GM18502 (cell line): ENCODE measurements around the gene EARS2.
"Not testable (repeated sequence)": the region's sequence is repeated elsewhere in the genome, so short reads cannot be mapped to it uniquely, and the experiment has no call there.

ENCODE experiments used
- ATAC-seq: cut with Tn5 transposase; IDR thresholded peaks from one replicate; pipeline ENCODE4 v1.9.1; 2021; ENCODE audit warnings: mild to moderate bottlenecking; ENCODE audit not compliant: unreplicated experiment, poor library complexity

Gene EARS2

DNA sequence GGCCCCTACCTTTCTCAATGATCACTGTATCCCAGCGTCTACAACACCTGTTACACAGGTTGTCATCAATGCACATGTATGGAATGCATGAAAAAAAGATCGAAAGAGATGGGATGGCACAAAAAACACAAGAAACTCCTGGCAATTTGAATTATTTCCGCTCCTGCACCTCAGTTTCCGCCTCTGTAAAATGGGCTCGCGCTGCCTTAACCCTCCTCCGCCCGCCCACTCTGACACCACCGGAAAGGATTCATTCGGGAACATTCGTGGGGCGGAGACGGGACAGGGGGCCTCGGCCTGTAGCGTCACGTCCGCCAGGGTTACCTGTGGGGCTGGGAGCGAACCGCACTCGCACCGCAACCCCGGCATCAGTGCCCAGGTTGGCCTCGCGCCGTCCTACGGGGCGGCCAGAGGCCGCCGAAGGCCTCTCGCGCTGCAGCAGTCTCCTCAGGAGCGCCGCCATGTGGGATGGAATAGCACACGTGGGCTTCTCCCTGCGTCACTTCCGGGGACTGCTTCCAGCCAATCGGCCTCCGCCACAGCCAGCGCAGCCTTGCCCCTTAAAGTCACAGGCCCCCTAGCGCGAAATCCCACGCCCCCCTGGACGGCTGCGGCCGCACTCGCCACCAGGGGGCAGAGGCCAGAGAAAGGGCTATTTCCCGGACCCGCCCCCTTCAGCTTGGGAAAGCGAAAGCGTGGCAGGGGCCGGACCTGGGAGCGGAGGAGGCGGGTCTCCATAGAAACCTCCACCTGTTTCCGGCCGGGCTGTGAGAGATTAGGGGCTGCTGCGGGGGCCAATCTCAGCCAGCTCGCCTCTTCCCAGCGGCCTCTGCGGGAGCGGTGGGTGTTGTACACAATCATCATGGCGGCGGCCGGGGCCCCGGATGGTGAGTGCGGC, at the start of gene EARS2, which contains the start of gene UBFD1:
TSS of gene EARS2 (minus strand) at position 470 of the 898 bp plus-strand sequence. CDS start at position 463, 7 bp downstream.
TSS of gene UBFD1 (plus strand) at position 847 of the 898 bp plus-strand sequence. CDS start at position 863, 16 bp downstream.
- ATAC-seq: peak; percentile 93

DNA sequence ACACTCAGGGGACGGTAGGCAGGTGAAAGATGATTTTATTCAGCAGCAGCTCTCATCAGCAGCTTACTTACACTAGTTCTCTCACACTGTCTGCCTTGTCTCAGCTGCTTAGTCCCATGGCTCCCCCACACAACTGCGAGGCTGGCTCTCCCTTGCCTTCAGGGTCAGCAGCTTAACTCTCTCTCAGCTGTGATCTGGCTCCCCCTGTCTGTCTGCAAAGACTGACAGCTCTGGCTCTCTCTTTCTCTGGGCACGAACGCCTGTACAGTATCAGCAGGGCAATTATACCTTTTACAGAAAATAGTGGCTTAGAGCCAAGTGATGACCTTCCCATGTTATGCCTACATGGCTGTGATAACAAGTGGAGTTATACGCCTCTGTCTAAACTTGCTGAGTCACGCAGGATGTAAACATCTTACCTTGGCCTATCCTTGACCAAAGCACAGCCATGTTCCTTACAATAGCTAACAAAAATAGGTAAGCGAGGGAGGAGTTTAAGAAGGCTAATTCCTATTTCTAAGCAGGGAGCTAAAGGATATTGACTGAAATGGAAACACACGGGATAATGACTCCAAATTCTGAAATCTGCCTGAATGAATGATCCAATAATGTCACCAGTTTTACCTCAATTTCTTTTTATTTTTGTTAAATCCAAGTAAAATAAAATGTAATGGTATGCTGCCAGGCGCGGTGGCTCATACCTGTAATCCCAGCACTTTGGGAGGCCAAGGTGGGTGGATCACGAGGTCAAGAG, 40.0 kb upstream of the EARS2 start:
- ATAC-seq: no peak

DNA sequence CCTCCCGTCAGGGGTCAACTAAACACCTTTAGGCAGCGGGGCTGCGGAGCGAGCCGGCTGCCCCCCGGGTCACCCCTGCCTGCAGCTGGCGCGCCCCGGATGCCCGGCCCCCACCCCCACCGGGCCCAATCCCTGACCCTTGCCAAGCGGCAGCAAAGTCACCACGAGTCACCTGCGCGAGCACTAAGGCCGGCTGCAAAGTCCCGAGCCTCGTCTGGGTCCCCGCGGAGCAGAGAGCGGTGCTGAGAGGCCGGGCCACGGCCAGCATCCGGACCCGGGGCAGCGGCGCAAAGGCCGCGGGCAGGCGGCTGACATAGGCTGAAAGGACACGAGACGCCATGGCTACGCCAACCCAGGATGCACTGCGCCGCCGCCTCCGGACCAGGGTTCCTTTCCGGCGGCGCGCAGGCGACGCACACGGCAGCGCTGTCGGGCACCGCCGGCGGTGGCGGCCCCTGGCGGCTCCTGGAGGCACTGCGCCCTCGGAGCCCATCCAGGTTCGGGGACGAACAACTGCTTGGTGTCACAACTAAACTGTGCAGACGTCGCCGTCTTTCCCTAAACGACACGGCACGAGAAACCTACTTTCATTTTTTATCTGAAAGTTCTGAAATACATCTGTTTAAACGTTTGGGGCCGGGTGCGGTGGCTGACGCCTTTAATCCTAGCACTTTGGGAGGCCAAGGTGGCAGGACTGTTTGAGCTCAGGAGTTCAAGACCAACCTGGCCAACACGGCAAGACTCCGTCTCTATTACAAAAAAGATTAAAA, 39.0 kb upstream of the EARS2 start, which contains the start of gene NDUFAB1:
TSS of gene NDUFAB1 (minus strand) at position 366 of the 770 bp plus-strand sequence. CDS start at position 340, 26 bp downstream.
- peak; percentile 91 for ATAC-seq

DNA sequence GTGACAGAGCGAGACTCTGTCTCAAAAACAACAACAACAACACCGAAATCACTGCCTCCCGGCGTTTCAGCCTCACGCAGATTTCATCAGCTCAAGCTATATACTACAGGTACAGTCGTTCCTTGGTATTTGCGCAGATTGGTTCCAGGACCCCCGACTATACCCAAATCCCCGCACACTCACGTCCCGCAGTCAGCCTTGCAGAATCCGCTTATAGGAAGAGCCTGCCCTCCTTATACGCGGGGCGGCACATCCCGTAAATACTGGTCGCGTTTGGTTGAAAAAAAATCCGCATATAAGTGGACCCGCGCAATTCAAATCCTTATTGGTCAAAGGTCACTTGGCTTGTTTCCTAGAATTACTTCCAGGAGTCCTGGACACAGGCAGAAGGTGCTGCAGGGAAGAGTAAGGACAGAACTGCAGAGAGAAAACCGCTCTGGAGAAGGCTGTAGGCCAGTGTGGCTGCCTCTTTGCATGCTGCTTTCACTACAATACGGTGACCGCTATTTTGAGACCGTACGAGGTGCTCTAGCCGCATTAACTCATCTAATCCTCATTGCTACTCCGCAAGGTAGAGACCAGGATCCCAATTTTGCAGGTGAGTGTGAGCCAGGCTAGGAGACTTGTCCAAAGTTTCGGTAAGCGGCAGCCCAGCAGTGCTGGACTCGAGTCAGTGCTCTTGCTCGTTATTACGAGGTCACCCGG, 38.2 kb upstream of the EARS2 start:
- ATAC-seq: peak; percentile 8

DNA sequence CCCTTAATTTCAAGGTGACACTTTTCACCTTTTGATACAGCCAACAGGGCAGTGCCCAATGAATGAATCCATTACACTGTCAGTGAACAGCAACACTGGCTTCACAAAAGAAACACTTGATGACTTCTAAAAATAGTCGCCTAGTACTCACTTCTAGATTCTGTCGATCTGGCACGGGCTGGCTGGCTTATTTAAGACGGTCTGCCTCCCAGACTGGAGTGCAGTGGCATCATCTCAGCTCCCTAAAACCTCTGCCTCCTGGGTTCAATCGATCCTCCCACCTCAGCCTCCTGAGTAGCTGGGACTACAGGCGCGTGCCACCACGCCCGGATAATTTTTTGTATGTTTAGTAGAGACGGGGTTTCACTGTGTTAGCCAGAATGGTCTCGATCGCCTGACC, 37.0 kb upstream of the EARS2 start:
- no peak for ATAC-seq

DNA sequence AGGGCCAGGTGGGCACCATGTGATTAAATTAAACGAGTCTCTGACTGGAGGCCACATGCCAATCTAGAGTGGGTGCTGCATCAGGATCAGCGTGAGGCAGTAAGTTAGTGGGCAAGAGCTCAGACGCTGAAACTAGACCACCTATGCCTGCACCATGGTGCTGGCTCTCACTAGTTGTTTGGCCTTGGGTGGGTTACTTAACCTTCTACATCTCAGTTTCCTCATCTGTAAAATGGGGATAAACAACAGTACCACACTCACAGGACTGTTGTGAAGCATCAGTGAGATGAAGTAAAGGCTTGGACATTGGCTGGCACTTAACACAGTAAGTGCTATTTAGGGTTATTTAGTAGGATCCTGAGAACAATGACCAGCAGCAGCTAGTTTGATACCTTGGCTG, 33.0 kb upstream of the EARS2 start:
- ATAC-seq: no peak

DNA sequence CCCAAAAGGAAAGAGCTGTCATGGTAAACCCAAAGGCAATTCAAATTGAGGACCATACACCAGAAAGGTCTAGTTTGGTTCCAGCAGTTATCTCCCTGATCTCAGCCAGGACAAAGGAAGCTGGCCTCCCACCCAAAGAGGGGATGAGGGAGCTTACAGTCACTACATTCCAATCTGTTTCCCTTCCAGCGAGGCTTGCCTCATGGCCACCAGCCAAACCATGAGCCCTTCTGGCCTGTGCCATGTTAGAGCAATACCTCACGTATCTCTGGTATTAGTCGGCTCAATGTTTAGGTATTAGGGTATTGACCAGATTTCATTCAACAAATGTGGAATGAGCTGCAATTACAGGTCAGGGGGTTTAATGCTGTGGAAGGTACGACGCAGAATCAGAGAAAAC, 30.6 kb upstream of the EARS2 start:
- no peak for ATAC-seq

DNA sequence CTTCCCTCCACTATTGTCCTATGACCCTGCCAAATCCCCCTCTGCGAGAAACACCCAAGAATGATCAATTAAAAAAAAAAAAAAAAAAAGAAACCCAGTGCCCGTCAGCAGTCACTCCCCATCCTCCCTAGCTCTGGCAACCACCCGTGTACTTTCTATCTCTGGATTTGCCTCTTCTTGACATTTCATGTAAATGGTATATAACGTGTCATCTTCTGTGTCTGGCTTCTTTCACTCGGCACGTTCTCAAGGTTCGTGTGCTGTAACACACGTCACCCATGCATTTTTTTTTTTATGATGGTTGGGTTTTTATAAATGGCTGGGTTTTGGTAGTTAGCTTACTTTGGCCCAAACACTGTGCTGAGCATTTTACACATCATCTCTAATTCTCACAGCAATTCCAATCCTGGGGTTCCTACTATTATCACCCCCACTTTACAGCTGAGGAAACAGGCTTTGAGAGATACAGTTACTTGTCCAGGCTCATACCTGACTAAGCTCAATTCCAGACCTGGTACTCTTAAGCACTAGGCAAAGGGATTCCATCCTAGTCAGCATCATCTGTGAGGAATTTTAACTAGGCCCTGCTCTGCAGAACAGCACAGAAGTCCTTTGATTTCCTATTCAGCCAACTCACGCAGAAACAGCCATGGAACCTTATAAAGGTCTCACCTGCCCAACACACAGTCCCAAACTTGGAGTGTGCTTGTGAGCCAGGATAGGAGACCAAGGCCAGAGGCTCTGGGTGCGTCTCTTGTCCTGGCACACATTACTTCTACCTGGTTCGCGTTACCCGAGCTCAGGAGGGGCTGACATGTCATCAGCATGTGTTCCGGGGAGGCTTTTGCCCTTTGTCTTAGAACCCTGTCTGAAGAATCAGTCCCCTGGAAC, 27.3 kb upstream of the EARS2 start:
- no peak for ATAC-seq

DNA sequence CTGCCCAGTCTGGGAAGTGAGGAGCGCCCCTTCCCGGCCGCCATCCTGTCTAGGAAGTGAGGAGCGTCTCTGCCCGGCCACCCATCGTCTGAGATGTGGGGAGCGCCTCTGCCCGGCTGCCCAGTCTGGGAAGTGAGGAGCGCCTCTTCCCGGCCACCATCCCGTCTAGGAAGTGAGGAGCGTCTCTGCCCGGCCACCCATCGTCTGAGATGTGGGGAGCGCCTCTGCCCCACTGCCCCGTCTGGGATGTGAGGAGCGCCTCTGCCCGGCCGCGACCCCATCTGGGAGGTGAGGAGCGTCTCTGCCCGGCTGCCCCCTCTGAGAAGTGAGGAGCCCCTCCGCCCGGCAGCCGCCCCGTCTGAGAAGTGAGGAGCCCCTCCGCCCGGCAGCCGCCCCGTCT, 26.1 kb upstream of the EARS2 start:
- not testable (repeated sequence) for ATAC-seq

DNA sequence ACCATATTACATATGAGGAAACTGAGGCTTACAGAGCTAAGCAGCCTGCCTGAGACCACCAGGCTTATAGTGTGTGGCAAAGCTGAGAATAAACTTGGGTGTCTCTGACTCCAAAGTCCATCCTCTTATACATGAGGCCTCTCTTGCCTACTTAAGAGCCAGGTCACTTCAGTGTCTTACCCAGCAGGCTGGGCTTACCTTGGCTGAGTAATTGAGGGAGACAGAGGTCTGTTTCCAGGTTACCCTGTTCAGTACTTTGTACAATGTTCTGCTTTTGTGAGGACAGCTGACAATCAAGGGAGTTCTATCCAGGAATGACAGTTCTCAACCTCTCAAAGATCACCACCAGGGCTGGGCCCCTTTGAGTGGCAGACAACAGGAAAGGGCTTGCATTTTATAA, 24.6 kb upstream of the EARS2 start:
- ATAC-seq: no peak

DNA sequence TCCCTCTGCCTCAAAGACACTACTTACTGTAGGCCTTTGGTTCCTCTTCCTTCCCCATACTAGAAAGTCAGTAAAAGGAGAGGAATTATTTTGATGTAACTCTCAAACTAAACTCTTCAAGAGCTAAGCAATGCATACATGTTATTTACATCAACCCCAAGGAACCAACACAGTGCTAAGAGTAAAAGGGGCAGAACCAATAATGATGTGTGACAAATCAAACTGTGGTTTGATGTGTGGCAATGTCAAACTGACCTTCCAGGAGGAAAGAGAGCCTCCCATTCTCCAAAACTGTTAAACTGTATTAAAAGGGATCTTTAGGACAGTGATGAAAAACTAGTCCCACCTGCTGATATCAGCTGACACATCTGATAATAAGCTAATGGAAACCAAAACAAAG, 23.2 kb upstream of the EARS2 start:
- no peak for ATAC-seq

DNA sequence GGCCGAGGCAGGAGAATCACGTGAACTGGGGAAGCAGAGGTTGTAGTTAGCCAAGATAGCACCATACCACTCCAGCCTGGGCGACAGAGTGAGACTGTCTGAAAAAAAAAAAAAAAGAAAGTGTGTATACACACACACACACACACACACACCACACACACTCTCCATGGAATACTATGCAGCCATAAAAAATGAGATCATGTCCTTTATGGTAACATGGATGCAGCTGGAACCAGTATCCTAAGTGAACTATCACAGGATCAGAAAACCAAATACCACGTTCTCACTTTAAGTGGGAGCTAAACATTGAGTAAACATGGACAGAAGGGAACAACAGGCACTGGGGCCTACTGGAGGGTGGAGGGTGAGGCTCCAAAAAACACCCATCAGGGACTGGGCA, 22.2 kb upstream of the EARS2 start:
- no peak for ATAC-seq

DNA sequence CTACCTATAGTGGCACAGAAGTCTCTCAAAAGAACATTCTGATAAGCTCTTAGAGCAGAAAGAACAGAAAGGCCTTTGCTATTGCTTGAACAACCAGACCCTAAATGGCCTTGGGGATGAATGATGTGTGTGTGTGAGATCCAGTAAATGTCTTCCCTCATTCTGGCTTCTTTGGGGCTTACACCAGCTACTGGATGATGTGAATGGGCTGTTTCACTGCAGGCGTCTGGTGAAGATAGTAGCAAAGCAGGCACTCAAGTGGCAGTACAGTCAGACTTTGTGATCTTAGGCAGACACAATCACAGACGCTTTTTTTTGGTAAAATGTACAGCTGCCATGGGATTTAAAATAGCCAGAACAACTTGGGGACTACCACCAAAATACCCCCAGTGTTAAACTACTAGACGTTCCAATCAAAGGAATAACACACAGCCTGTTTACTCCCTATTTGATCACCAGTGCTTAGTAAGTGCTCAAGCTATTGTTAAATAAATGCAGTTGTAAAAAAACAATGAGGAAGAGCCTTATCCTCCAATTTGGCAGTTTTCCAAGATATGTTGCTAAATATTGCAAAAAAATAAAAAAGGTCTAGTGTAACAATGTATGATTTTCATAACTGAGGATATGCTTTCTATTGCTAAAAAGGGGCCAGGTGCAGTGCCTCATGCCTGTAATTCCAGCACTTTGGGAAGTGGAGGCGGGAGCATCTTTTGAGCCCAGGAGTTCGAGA, 21.1 kb upstream of the EARS2 start:
- no peak for ATAC-seq

DNA sequence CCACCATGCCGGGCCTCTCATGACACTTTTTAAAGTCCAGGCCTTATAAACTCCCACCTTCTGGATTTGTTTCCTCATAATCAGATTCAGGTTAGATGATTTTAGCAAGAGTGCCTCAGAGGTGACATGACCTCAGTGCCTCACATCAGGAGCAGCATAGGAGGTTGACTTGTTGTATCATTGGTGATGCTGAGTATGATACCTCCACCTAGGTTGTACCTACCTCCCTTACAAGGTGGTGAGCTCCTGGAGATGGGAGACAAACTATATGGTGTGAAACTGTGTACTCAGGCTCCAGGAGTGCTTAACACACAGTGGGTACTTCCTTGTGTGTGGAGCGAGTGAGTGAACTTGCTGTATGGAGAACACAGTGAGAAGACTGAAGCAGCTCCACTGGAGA, 20.3 kb upstream of the EARS2 start:
- no peak for ATAC-seq

DNA sequence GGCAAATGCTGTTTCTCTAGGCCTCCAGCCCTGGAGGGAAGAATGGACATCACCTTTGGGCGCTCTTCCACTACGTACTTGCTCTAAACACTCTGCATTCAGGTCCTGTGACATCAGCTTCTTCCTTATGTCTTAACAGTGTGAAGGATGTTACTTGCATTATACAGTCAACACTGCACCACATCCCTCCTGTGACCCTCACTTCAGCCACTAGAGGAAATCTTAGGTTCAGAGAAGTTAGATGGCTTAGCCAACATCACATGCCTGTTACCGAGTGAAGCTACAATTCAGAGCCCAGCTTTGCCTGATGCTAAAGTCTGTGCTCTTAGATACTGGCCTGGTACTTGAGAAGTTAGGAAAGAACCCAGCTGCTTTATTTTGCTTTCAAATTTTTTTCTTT, 18.7 kb upstream of the EARS2 start:
- no peak for ATAC-seq

DNA sequence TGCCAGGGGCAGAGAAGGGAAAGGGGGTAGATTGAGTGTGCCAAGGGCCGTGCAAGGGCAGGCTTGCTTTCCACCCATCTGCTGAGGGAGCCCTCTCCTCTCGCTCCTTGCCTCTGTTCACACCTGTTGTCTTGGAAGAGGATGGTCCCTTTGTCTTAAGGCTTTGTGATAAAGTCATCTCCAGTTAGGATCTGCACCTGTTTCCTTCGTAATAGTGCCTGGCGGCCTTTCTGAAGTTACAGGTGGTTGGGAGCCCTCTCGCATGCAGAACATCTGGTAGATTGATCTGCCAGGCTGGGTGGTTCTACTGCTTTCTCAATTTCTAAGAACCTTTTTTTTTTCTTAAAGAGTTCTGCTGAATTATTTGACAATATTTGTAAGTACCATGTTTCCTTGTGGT, 16.7 kb upstream of the EARS2 start:
- no peak for ATAC-seq

DNA sequence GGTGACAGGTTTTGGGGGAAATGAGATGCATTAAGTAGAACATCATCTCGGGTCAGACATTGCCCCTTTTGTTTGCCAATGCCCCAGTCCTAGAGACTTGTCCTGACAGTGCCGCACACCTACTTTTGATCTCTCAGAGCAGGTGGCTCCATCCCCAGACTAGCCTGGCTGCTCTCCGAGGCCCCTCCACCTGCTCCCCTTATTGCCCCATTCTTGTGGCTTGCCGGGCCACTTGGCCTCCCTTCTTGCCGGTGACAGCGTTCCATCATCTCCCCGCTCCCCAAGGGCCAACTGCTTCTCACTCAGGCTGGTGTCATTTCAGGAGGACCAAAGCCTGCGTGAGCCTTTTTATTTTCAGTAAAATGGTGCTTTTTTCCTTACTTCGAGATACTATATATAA, 15.2 kb upstream of the EARS2 start:
- ATAC-seq: no peak

DNA sequence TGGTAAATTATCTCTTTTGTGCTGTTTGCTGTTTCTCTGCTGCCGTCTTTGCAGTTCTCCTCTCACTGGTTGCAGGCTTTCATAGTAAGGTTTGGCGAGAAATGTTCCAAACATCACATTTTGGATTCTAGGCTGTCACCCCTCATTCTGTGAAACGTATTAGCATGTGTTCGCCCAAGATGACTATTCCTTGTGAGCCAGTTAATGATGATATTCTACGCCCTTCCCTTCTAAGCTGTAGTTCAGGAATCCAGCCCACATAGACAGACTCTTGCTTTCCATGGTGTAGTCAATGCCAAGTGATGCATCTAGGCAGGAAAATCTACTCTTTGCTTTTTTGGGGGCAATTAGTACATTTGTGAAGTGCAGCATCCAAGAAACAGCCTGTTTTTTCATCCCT, 14.7 kb upstream of the EARS2 start:
- no peak for ATAC-seq
